SU-DHL-6 (cell line): Measurements from ENCODE around the gene COL16A1.

Experiments
- EZH2phosphoT487 ChIP-seq: fragments of 200-600 bp; sonication (generic), shearing (Covaris generic); conservative IDR thresholded peaks from 2 replicates; pipeline ENCODE4 v1.6.1; 2018; ENCODE audit warnings: mild to moderate bottlenecking, antibody characterized with exemption, low read length, moderate library complexity, mixed read lengths
- TF ChIP-seq, protein P1 (sequence below): fragments of 200-600 bp; sonication (generic); IDR thresholded peaks from one replicate; pipeline ENCODE4 v1.5.1; 2017; ENCODE audit warnings: antibody characterized with exemption, mild to moderate bottlenecking, low read length, moderate library complexity; ENCODE audit not compliant: insufficient read depth, poor library complexity, severe bottlenecking

DNA sequence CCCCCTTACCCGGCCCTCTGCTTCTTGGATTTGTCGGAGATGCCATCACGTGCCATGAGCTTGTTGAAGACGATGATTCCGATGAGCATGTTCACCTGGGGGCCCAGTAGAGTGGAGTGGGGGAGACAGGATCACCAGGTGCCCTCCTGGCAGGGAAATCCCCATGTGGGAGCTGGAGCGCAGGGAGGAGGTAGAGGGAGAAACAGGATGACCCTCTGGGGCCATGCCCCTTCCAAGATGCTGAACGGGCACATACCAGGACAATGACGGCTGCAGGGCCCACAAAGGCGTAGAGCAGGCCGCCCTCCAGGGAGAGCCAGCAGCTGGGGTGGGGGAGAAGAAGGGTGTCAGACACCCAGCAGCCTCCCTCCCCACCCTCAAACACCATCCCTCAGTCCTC is 31.8 kb upstream of the COL16A1 start:
- TF ChIP-seq EZH2phosphoT487 = no peak
- TF ChIP-seq, protein P1, sequence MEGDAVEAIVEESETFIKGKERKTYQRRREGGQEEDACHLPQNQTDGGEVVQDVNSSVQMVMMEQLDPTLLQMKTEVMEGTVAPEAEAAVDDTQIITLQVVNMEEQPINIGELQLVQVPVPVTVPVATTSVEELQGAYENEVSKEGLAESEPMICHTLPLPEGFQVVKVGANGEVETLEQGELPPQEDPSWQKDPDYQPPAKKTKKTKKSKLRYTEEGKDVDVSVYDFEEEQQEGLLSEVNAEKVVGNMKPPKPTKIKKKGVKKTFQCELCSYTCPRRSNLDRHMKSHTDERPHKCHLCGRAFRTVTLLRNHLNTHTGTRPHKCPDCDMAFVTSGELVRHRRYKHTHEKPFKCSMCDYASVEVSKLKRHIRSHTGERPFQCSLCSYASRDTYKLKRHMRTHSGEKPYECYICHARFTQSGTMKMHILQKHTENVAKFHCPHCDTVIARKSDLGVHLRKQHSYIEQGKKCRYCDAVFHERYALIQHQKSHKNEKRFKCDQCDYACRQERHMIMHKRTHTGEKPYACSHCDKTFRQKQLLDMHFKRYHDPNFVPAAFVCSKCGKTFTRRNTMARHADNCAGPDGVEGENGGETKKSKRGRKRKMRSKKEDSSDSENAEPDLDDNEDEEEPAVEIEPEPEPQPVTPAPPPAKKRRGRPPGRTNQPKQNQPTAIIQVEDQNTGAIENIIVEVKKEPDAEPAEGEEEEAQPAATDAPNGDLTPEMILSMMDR = no peak
